Measurements from ENCODE around the gene HSPB1.

HSPB1 gene

GRCh38 chr7:76318488-76319353 is 16.2 kb downstream of the HSPB1 start:
- no peaks in the 10 kb centered on the region for H3K36me3 ChIP-seq (ENCODE audit: control insufficient read depth in 2 of 2, insufficient read depth in 2 of 2, low read length in 2 of 2)
- no peaks in the 10 kb centered on the region for H3K9me3 ChIP-seq (ENCODE audit: control insufficient read depth in 2 of 2, low read length in 2 of 2)
- peak overlapping the region; percentile 96 to 97 for H3K27ac ChIP-seq (ENCODE audit: low read depth in 2 of 2, low read length in 2 of 2)
- H3K9ac ChIP-seq (ENCODE audit: low read depth in 1 of 2, low read length in 2 of 2) = peak overlapping the region; percentile 93 to 95
- H3K27me3 ChIP-seq (ENCODE audit: control insufficient read depth in 2 of 2, insufficient read depth in 2 of 2, low read length in 2 of 2) = no peaks in the 10 kb centered on the region
- H3K4me3 ChIP-seq (ENCODE audit: low read length in 2 of 2) = peak overlapping the region; percentile 89 to 91
- peaks cover 13 to 16% of the 10 kb centered on the region in 2 donors for H3K4me1 ChIP-seq (ENCODE audit: control insufficient read depth in 2 of 2, insufficient read depth in 2 of 2, low read length in 2 of 2)

GRCh38 chr7:76325092-76325491 is 22.6 kb downstream of the HSPB1 start:
- H3K27ac ChIP-seq (ENCODE audit: low read depth in 2 of 2, low read length in 2 of 2) = no peak overlapping the region
- no peak overlapping the region for H3K9ac ChIP-seq (ENCODE audit: low read depth in 1 of 2, low read length in 2 of 2)
- no peaks in the 10 kb centered on the region for H3K27me3 ChIP-seq (ENCODE audit: control insufficient read depth in 2 of 2, insufficient read depth in 2 of 2, low read length in 2 of 2)
- peaks cover 0 to 2% of the 10 kb centered on the region in 2 donors for H3K4me1 ChIP-seq (ENCODE audit: control insufficient read depth in 2 of 2, insufficient read depth in 2 of 2, low read length in 2 of 2)
- H3K4me3 ChIP-seq (ENCODE audit: low read length in 2 of 2) = no peak overlapping the region
- peaks cover 26 to 38% of the 10 kb centered on the region in 2 donors for H3K36me3 ChIP-seq (ENCODE audit: control insufficient read depth in 2 of 2, insufficient read depth in 2 of 2, low read length in 2 of 2)
- H3K9me3 ChIP-seq (ENCODE audit: control insufficient read depth in 2 of 2, low read length in 2 of 2) = no peaks in the 10 kb centered on the region

GRCh38 chr7:76325811-76326210 is 23.3 kb downstream of the HSPB1 start:
- Histone ChIP-seq H3K36me3 (ENCODE audit: control insufficient read depth in 2 of 2, insufficient read depth in 2 of 2, low read length in 2 of 2) (peaks cover 26 to 38% of the 10 kb centered on the region in 2 donors), H3K4me3 (ENCODE audit: low read length in 2 of 2) (no peak overlapping the region), H3K9ac (ENCODE audit: low read depth in 1 of 2, low read length in 2 of 2) (no peak overlapping the region), H3K27me3 (ENCODE audit: control insufficient read depth in 2 of 2, insufficient read depth in 2 of 2, low read length in 2 of 2) (no peaks in the 10 kb centered on the region), H3K27ac (ENCODE audit: low read depth in 2 of 2, low read length in 2 of 2) (no peak overlapping the region), H3K9me3 (ENCODE audit: control insufficient read depth in 2 of 2, low read length in 2 of 2) (no peaks in the 10 kb centered on the region), H3K4me1 (ENCODE audit: control insufficient read depth in 2 of 2, insufficient read depth in 2 of 2, low read length in 2 of 2) (peaks cover 0 to 2% of the 10 kb centered on the region in 2 donors)

- Histone ChIP-seq H3K36me3 (ENCODE audit: control insufficient read depth in 2 of 2, insufficient read depth in 2 of 2, low read length in 2 of 2) (peaks cover 26 to 40% of the 10 kb centered on the region in 2 donors), H3K27ac (ENCODE audit: low read depth in 2 of 2, low read length in 2 of 2) (no peak overlapping the region), H3K4me3 (ENCODE audit: low read length in 2 of 2) (no peak overlapping the region), H3K4me1 (ENCODE audit: control insufficient read depth in 2 of 2, insufficient read depth in 2 of 2, low read length in 2 of 2) (peaks cover 0 to 2% of the 10 kb centered on the region in 2 donors), H3K27me3 (ENCODE audit: control insufficient read depth in 2 of 2, insufficient read depth in 2 of 2, low read length in 2 of 2) (no peaks in the 10 kb centered on the region), H3K9me3 (ENCODE audit: control insufficient read depth in 2 of 2, low read length in 2 of 2) (no peaks in the 10 kb centered on the region), H3K9ac (ENCODE audit: low read depth in 1 of 2, low read length in 2 of 2) (no peak overlapping the region)
These were observed 24.3 kb downstream of the HSPB1 start for GRCh38 chr7:76326646-76327233.

GRCh38 chr7:76327610-76328009 is 25.1 kb downstream of the HSPB1 start:
- H3K9ac ChIP-seq (ENCODE audit: low read depth in 1 of 2, low read length in 2 of 2) = no peak overlapping the region
- peaks cover 0 to 2% of the 10 kb centered on the region in 2 donors for H3K4me1 ChIP-seq (ENCODE audit: control insufficient read depth in 2 of 2, insufficient read depth in 2 of 2, low read length in 2 of 2)
- no peak overlapping the region for H3K27ac ChIP-seq (ENCODE audit: low read depth in 2 of 2, low read length in 2 of 2)
- H3K36me3 ChIP-seq (ENCODE audit: control insufficient read depth in 2 of 2, insufficient read depth in 2 of 2, low read length in 2 of 2) = peaks cover 28 to 40% of the 10 kb centered on the region in 2 donors
- no peak overlapping the region for H3K4me3 ChIP-seq (ENCODE audit: low read length in 2 of 2)
- H3K9me3 ChIP-seq (ENCODE audit: control insufficient read depth in 2 of 2, low read length in 2 of 2) = no peaks in the 10 kb centered on the region
- H3K27me3 ChIP-seq (ENCODE audit: control insufficient read depth in 2 of 2, insufficient read depth in 2 of 2, low read length in 2 of 2) = no peaks in the 10 kb centered on the region

GRCh38 chr7:76328389-76328788 is 25.9 kb downstream of the HSPB1 start:
- no peaks in the 10 kb centered on the region for H3K27me3 ChIP-seq (ENCODE audit: control insufficient read depth in 2 of 2, insufficient read depth in 2 of 2, low read length in 2 of 2)
- H3K36me3 ChIP-seq (ENCODE audit: control insufficient read depth in 2 of 2, insufficient read depth in 2 of 2, low read length in 2 of 2) = peaks cover 28 to 40% of the 10 kb centered on the region in 2 donors
- H3K9ac ChIP-seq (ENCODE audit: low read depth in 1 of 2, low read length in 2 of 2) = no peak overlapping the region
- H3K4me1 ChIP-seq (ENCODE audit: control insufficient read depth in 2 of 2, insufficient read depth in 2 of 2, low read length in 2 of 2) = peaks cover 0 to 2% of the 10 kb centered on the region in 2 donors
- H3K4me3 ChIP-seq (ENCODE audit: low read length in 2 of 2) = no peak overlapping the region
- H3K27ac ChIP-seq (ENCODE audit: low read depth in 2 of 2, low read length in 2 of 2) = no peak overlapping the region
- no peaks in the 10 kb centered on the region for H3K9me3 ChIP-seq (ENCODE audit: control insufficient read depth in 2 of 2, low read length in 2 of 2)

- Histone ChIP-seq H3K27ac (ENCODE audit: low read depth in 2 of 2, low read length in 2 of 2) (no peak overlapping the region), H3K9me3 (ENCODE audit: control insufficient read depth in 2 of 2, low read length in 2 of 2) (no peaks in the 10 kb centered on the region), H3K27me3 (ENCODE audit: control insufficient read depth in 2 of 2, insufficient read depth in 2 of 2, low read length in 2 of 2) (no peaks in the 10 kb centered on the region), H3K9ac (ENCODE audit: low read depth in 1 of 2, low read length in 2 of 2) (no peak overlapping the region), H3K4me3 (ENCODE audit: low read length in 2 of 2) (no peak overlapping the region), H3K36me3 (ENCODE audit: control insufficient read depth in 2 of 2, insufficient read depth in 2 of 2, low read length in 2 of 2) (peaks cover 28 to 38% of the 10 kb centered on the region in 2 donors), H3K4me1 (ENCODE audit: control insufficient read depth in 2 of 2, insufficient read depth in 2 of 2, low read length in 2 of 2) (peaks cover 0 to 9% of the 10 kb centered on the region in 2 donors)
These were observed 27.0 kb downstream of the HSPB1 start for GRCh38 chr7:76329479-76329878.

- H3K36me3 ChIP-seq (ENCODE audit: control insufficient read depth in 2 of 2, insufficient read depth in 2 of 2, low read length in 2 of 2) = peaks cover 26 to 33% of the 10 kb centered on the region in 2 donors
- no peak overlapping the region for H3K4me3 ChIP-seq (ENCODE audit: low read length in 2 of 2)
- peaks cover 0 to 9% of the 10 kb centered on the region in 2 donors for H3K4me1 ChIP-seq (ENCODE audit: control insufficient read depth in 2 of 2, insufficient read depth in 2 of 2, low read length in 2 of 2)
- H3K27me3 ChIP-seq (ENCODE audit: control insufficient read depth in 2 of 2, insufficient read depth in 2 of 2, low read length in 2 of 2) = no peaks in the 10 kb centered on the region
- no peaks in the 10 kb centered on the region for H3K9me3 ChIP-seq (ENCODE audit: control insufficient read depth in 2 of 2, low read length in 2 of 2)
- H3K27ac ChIP-seq (ENCODE audit: low read depth in 2 of 2, low read length in 2 of 2) = no peak overlapping the region
- no peak overlapping the region for H3K9ac ChIP-seq (ENCODE audit: low read depth in 1 of 2, low read length in 2 of 2)
These were observed 27.8 kb downstream of the HSPB1 start for GRCh38 chr7:76330261-76330660.

- no peak overlapping the region for H3K9ac ChIP-seq (ENCODE audit: low read depth in 1 of 2, low read length in 2 of 2)
- no peaks in the 10 kb centered on the region for H3K27me3 ChIP-seq (ENCODE audit: control insufficient read depth in 2 of 2, insufficient read depth in 2 of 2, low read length in 2 of 2)
- H3K36me3 ChIP-seq (ENCODE audit: control insufficient read depth in 2 of 2, insufficient read depth in 2 of 2, low read length in 2 of 2) = peaks cover 25 to 33% of the 10 kb centered on the region in 2 donors
- H3K4me3 ChIP-seq (ENCODE audit: low read length in 2 of 2) = no peak overlapping the region
- H3K4me1 ChIP-seq (ENCODE audit: control insufficient read depth in 2 of 2, insufficient read depth in 2 of 2, low read length in 2 of 2) = peaks cover 0 to 9% of the 10 kb centered on the region in 2 donors
- no peaks in the 10 kb centered on the region for H3K9me3 ChIP-seq (ENCODE audit: control insufficient read depth in 2 of 2, low read length in 2 of 2)
- H3K27ac ChIP-seq (ENCODE audit: low read depth in 2 of 2, low read length in 2 of 2) = no peak overlapping the region
These were observed 28.2 kb downstream of the HSPB1 start for GRCh38 chr7:76330673-76331072.

GRCh38 chr7:76332078-76332477 is 29.6 kb downstream of the HSPB1 start:
- Histone ChIP-seq H3K36me3 (ENCODE audit: control insufficient read depth in 2 of 2, insufficient read depth in 2 of 2, low read length in 2 of 2) (peaks cover 20 to 27% of the 10 kb centered on the region in 2 donors), H3K9me3 (ENCODE audit: control insufficient read depth in 2 of 2, low read length in 2 of 2) (no peaks in the 10 kb centered on the region), H3K27me3 (ENCODE audit: control insufficient read depth in 2 of 2, insufficient read depth in 2 of 2, low read length in 2 of 2) (no peaks in the 10 kb centered on the region), H3K4me1 (ENCODE audit: control insufficient read depth in 2 of 2, insufficient read depth in 2 of 2, low read length in 2 of 2) (peaks cover 0 to 9% of the 10 kb centered on the region in 2 donors), H3K9ac (ENCODE audit: low read depth in 1 of 2, low read length in 2 of 2) (no peak overlapping the region), H3K27ac (ENCODE audit: low read depth in 2 of 2, low read length in 2 of 2) (no peak overlapping the region), H3K4me3 (ENCODE audit: low read length in 2 of 2) (no peak overlapping the region)

Data from mucosa of rectum (tissue), 2 donors.